Measurements from ENCODE around the gene ACTR1A. TPM values are rescaled to one million over a fixed set of nuclear protein-coding genes. Genes with fewer than 3 reads are reported as not detected.

ACTR1A gene
- total RNA-seq, 5 donors from 2014 or later (not counting 1 experiment from before 2014, with no cell fraction given) = 51.6 to 68.1 (median 63.0) TPM

DNA sequence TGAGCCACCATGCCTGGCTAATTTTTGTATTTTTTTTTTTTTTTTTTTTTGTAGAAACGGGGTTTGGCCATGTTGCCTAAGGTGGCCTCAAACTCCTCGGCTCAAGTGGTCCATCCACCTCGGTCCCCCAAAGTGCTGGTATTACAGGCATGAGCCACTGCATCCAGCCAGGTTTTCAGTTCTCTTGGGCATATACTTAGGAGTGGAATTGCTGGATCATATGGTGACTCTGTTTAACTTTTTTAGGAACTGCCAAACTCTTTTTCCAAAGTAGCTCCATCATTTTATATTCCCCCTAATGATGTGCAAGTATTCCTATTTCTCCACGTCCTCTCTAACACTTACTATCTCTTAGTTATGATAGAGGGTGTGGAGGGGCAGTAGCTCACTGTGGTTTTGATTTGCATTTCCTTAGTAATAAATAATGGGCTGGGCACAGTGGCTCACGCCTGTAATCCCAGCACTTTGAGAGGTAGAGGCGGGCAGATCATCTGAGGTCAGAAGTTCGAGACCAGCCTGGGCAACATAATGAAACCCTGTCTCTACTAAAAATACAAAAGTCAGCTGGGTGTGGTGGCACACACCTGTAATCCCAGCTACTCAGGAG, 42.9 kb upstream of the ACTR1A start:
- POLR2A ChIA-PET = no interaction called here
- no peak overlapping the region for H3K27ac ChIP-seq (ENCODE audit: low read length)
- no peak overlapping the region for H3K4me3 ChIP-seq (ENCODE audit: control insufficient read depth in 1 of 2, extremely low read depth in 1 of 2, low read length in 1 of 2)
- no peaks in the 10 kb centered on the region for H3K27me3 ChIP-seq (replicated peaks in 1 of 2; ENCODE audit: control insufficient read depth in 2 of 2, extremely low read depth in 1 of 2, insufficient read depth in 2 of 2, low read length in 1 of 2)
- H3K9me3 ChIP-seq = no peaks in the 10 kb centered on the region
- H3K9me3 Mint-ChIP-seq = no peaks in the 10 kb centered on the region
- no peak for DNase-seq
- H3K36me3 ChIP-seq (ENCODE audit: control insufficient read depth in 2 of 2, extremely low read depth in 1 of 2, insufficient read depth in 1 of 2, low read length in 1 of 2) = peaks cover 3 to 14% of the 10 kb centered on the region in 2 donors
- H3K4me3 Mint-ChIP-seq = no peak overlapping the region
- H3K27me3 Mint-ChIP-seq = no peaks in the 10 kb centered on the region
- WGBS (ENCODE audit: insufficient coverage) = 92% methylated on average over 2 of the region's 7 CpGs
- H3K27ac Mint-ChIP-seq = no peak overlapping the region
- no peak for ATAC-seq (replicated peaks in 1 of 4)
- H3K4me1 ChIP-seq (ENCODE audit: control insufficient read depth in 1 of 2, extremely low read depth in 1 of 2, insufficient read depth in 2 of 2, low read length in 2 of 2) = no peaks in the 10 kb centered on the region
- H3K4me1 Mint-ChIP-seq = peaks cover 3 to 10% (median 8%) of the 10 kb centered on the region in 3 donors
- CTCF ChIA-PET = interaction anchor here (0.7 kb wide), 2 partner anchors 266 to 284 kb away, joined by 4 read pairs; no protein-coding TSS in a partner anchor
- H3K36me3 Mint-ChIP-seq = peaks cover 25% of the 10 kb centered on the region

DNA sequence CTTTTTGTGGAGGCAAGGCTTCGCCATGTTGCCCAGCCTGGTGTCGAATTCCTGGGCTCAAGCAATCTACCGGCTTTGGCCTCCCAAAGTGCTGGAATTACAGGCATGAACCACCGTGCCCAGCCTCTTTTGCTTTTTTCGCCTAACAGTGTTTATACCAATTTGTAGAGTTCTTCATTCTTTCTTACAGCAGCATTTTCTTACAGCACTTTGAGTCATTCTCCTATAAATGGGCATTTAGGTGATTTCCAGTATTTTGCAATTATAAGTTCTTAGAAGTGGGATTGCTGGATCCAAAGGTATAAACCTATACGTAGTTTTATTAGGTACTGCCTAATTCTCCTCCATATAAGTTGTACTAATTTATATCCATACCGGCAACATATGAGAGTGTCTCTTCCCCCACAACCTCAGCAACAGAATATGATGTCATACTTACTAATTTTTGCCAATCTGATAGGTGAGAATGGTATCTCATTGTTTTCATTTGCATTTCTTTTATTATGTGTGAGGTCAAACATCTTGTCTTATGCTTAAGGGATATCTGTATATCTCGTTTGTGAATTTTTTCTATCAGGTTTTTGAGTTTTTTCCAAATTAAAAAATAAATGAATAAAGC, 40.4 kb upstream of the ACTR1A start:
- H3K4me3 Mint-ChIP-seq = no peak overlapping the region
- 100% methylated on average over 3 of the region's 8 CpGs for WGBS (ENCODE audit: insufficient coverage)
- no peaks in the 10 kb centered on the region for H3K9me3 Mint-ChIP-seq
- H3K4me1 Mint-ChIP-seq = peaks cover 7 to 10% (median 8%) of the 10 kb centered on the region in 3 donors
- H3K27ac Mint-ChIP-seq = no peak overlapping the region
- no peaks in the 10 kb centered on the region for H3K27me3 Mint-ChIP-seq
- H3K36me3 ChIP-seq (ENCODE audit: control insufficient read depth in 2 of 2, extremely low read depth in 1 of 2, insufficient read depth in 1 of 2, low read length in 1 of 2) = no peaks in the 10 kb centered on the region
- ATAC-seq (replicated peaks in 1 of 4) (no peak), DNase-seq (no peak)
- ChIA-PET POLR2A (interaction anchor here in 1 of 2 donors (0.6 kb wide), 1 partner anchor 103 kb away, joined by 4 read pairs; no protein-coding TSS in a partner anchor), CTCF (no interaction called here)
- H3K36me3 Mint-ChIP-seq = peaks cover 6% of the 10 kb centered on the region
- no peaks in the 10 kb centered on the region for H3K27me3 ChIP-seq (replicated peaks in 1 of 2; ENCODE audit: control insufficient read depth in 2 of 2, extremely low read depth in 1 of 2, insufficient read depth in 2 of 2, low read length in 1 of 2)
- H3K4me1 ChIP-seq (ENCODE audit: control insufficient read depth in 1 of 2, extremely low read depth in 1 of 2, insufficient read depth in 2 of 2, low read length in 2 of 2) = no peaks in the 10 kb centered on the region
- H3K4me3 ChIP-seq (ENCODE audit: control insufficient read depth in 1 of 2, extremely low read depth in 1 of 2, low read length in 1 of 2) = no peak overlapping the region
- no peaks in the 10 kb centered on the region for H3K9me3 ChIP-seq
- H3K27ac ChIP-seq (ENCODE audit: low read length) = no peak overlapping the region

DNA sequence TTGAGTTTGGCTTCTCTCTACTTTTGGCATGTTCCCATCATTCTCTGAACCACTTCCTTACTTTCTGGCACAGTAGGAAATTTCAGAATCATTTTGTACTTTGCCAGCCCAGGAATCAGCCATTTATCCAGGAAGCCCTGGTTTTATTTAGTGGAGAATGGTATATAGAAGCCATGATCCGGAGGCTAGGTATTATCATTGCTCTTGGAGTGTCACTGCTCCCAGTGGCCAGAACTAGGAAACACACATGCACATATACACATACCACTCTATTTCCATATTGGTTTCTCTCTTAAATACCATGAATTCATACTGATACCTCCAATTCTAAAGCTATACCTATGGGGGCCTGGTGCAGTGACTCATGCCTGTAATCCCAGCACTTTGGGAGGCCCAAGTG, 37.5 kb upstream of the ACTR1A start:
- Histone ChIP-seq H3K27me3 (replicated peaks in 1 of 2; ENCODE audit: control insufficient read depth in 2 of 2, extremely low read depth in 1 of 2, insufficient read depth in 2 of 2, low read length in 1 of 2) (no peaks in the 10 kb centered on the region), H3K27ac (ENCODE audit: low read length) (no peak overlapping the region), H3K4me3 (ENCODE audit: control insufficient read depth in 1 of 2, extremely low read depth in 1 of 2, low read length in 1 of 2) (no peak overlapping the region), H3K36me3 (ENCODE audit: control insufficient read depth in 2 of 2, extremely low read depth in 1 of 2, insufficient read depth in 1 of 2, low read length in 1 of 2) (no peaks in the 10 kb centered on the region), H3K4me1 (ENCODE audit: control insufficient read depth in 1 of 2, extremely low read depth in 1 of 2, insufficient read depth in 2 of 2, low read length in 2 of 2) (no peaks in the 10 kb centered on the region), H3K9me3 (no peaks in the 10 kb centered on the region)
- Mint-ChIP-seq H3K36me3 (peaks cover 13% of the 10 kb centered on the region), H3K4me3 (no peak overlapping the region), H3K4me1 (peaks cover 0 to 7% (median 4%) of the 10 kb centered on the region in 3 donors), H3K9me3 (no peaks in the 10 kb centered on the region), H3K27me3 (no peaks in the 10 kb centered on the region), H3K27ac (no peak overlapping the region)
- DNase-seq = no peak
- CTCF ChIA-PET = no interaction called here
- peak in 1 of 4 experiments; percentile 52 for ATAC-seq (replicated peaks in 1 of 4)
- POLR2A ChIA-PET = no interaction called here
- no CpG with 5 or more reads among the region's 1 CpG for WGBS (ENCODE audit: insufficient coverage)

DNA sequence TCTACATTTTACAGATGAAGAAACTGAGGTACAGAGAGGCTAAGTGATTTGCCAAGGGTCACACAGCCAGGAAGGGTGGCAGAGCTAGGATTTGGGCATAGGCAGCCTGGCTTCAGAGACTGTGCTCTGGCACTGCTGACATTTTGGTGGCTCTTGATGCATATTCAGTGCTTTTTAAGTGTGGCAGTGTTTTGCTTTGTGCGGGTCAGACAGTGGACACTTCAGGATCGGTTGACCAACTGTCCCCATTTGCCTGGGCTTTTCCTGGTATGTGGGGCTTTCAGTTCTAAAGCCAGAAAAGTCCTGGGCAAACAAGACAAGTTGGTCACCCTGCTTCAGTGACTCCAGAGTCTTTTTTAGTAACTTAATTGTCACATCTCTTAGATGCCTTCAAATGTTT, 36.3 kb upstream of the ACTR1A start:
- no peaks in the 10 kb centered on the region for H3K27me3 ChIP-seq (replicated peaks in 1 of 2; ENCODE audit: control insufficient read depth in 2 of 2, extremely low read depth in 1 of 2, insufficient read depth in 2 of 2, low read length in 1 of 2)
- Mint-ChIP-seq H3K4me3 (no peak overlapping the region), H3K27ac (no peak overlapping the region), H3K36me3 (peaks cover 14% of the 10 kb centered on the region), H3K9me3 (no peaks in the 10 kb centered on the region), H3K27me3 (no peaks in the 10 kb centered on the region), H3K4me1 (peaks cover 0 to 7% (median 4%) of the 10 kb centered on the region in 3 donors)
- H3K4me3 ChIP-seq (ENCODE audit: control insufficient read depth in 1 of 2, extremely low read depth in 1 of 2, low read length in 1 of 2) = no peak overlapping the region
- H3K4me1 ChIP-seq (ENCODE audit: control insufficient read depth in 1 of 2, extremely low read depth in 1 of 2, insufficient read depth in 2 of 2, low read length in 2 of 2) = no peaks in the 10 kb centered on the region
- no peak for DNase-seq
- no peaks in the 10 kb centered on the region for H3K36me3 ChIP-seq (ENCODE audit: control insufficient read depth in 2 of 2, extremely low read depth in 1 of 2, insufficient read depth in 1 of 2, low read length in 1 of 2)
- H3K9me3 ChIP-seq = no peaks in the 10 kb centered on the region
- ChIA-PET CTCF (no interaction called here), POLR2A (interaction anchor here in 1 of 2 donors (0.7 kb wide), 1 partner anchor 1045 kb away, joined by 8 read pairs; no protein-coding TSS in a partner anchor)
- no peak overlapping the region for H3K27ac ChIP-seq (ENCODE audit: low read length)
- 90% methylated on average over 2 of the region's 2 CpGs for WGBS (ENCODE audit: insufficient coverage)
- ATAC-seq (replicated peaks in 1 of 4) = no peak

DNA sequence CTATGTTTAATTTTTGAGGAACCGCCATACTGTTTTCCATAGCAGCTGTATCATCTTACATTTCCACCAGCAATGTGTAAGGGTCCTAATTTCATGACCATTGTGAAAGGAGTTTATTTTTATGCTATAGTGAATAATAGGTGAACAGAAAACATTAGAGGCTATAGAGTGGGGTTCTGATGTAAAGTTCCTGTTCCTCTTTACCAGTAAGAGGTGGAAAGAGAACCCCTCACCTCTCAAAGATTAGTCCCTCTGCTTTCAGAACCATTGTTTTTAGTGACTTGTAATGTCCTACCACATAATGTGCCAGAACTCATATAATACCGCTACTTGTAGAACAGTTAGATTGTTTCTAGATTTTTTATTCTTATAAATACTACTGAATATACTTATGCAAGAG, 35.4 kb upstream of the ACTR1A start:
- no peaks in the 10 kb centered on the region for H3K9me3 Mint-ChIP-seq
- H3K27ac ChIP-seq (ENCODE audit: low read length) = no peak overlapping the region
- ATAC-seq (replicated peaks in 1 of 4) (no peak), DNase-seq (no peak)
- CTCF ChIA-PET = no interaction called here
- H3K4me3 Mint-ChIP-seq = no peak overlapping the region
- no peak overlapping the region for H3K27ac Mint-ChIP-seq
- no peak overlapping the region for H3K4me3 ChIP-seq (ENCODE audit: control insufficient read depth in 1 of 2, extremely low read depth in 1 of 2, low read length in 1 of 2)
- peaks cover under 1 to 7% (median 4%) of the 10 kb centered on the region in 3 donors for H3K4me1 Mint-ChIP-seq
- H3K36me3 Mint-ChIP-seq = peaks cover 14% of the 10 kb centered on the region
- H3K36me3 ChIP-seq (ENCODE audit: control insufficient read depth in 2 of 2, extremely low read depth in 1 of 2, insufficient read depth in 1 of 2, low read length in 1 of 2) = no peaks in the 10 kb centered on the region
- H3K27me3 ChIP-seq (replicated peaks in 1 of 2; ENCODE audit: control insufficient read depth in 2 of 2, extremely low read depth in 1 of 2, insufficient read depth in 2 of 2, low read length in 1 of 2) = no peaks in the 10 kb centered on the region
- H3K9me3 ChIP-seq = no peaks in the 10 kb centered on the region
- no CpG with 5 or more reads among the region's 2 CpGs for WGBS (ENCODE audit: insufficient coverage)
- H3K4me1 ChIP-seq (ENCODE audit: control insufficient read depth in 1 of 2, extremely low read depth in 1 of 2, insufficient read depth in 2 of 2, low read length in 2 of 2) = no peaks in the 10 kb centered on the region
- POLR2A ChIA-PET = no interaction called here
- H3K27me3 Mint-ChIP-seq = no peaks in the 10 kb centered on the region

DNA sequence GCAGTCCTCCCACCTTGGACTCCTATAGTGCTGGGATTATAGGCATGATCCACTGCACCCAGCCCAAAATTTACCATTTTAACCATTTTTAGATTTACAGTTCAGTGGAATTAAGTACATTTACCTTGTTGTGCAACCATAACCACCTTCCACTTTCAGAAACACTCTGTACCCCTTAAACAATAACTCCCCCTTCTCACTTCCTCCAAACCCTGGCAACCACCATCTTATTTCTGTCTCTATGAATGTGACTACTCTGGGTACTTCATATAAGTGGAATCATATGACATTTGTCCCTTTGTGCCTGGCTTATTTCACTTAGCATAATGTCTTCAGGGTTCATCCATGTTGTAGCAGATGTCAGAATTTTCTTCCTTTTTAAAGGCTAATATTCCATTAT, 34.9 kb upstream of the ACTR1A start:
- Mint-ChIP-seq H3K9me3 (no peaks in the 10 kb centered on the region), H3K4me1 (peaks cover 4 to 7% (median 6%) of the 10 kb centered on the region in 3 donors), H3K4me3 (no peak overlapping the region), H3K27me3 (no peaks in the 10 kb centered on the region), H3K36me3 (peaks cover 14% of the 10 kb centered on the region), H3K27ac (no peak overlapping the region)
- ChIA-PET CTCF (interaction anchor here in 1 of 2 donors (0.7 kb wide), 1 partner anchor 453 kb away, joined by 3 read pairs; no protein-coding TSS in a partner anchor), POLR2A (no interaction called here)
- Histone ChIP-seq H3K27ac (ENCODE audit: low read length) (no peak overlapping the region), H3K4me1 (ENCODE audit: control insufficient read depth in 1 of 2, extremely low read depth in 1 of 2, insufficient read depth in 2 of 2, low read length in 2 of 2) (no peaks in the 10 kb centered on the region), H3K9me3 (no peaks in the 10 kb centered on the region), H3K36me3 (ENCODE audit: control insufficient read depth in 2 of 2, extremely low read depth in 1 of 2, insufficient read depth in 1 of 2, low read length in 1 of 2) (no peaks in the 10 kb centered on the region), H3K4me3 (ENCODE audit: control insufficient read depth in 1 of 2, extremely low read depth in 1 of 2, low read length in 1 of 2) (no peak overlapping the region), H3K27me3 (replicated peaks in 1 of 2; ENCODE audit: control insufficient read depth in 2 of 2, extremely low read depth in 1 of 2, insufficient read depth in 2 of 2, low read length in 1 of 2) (no peaks in the 10 kb centered on the region)
- no peak for ATAC-seq (replicated peaks in 1 of 4)
- DNase-seq = no peak
